ENCODE data around the gene ARHGAP25. TPM values are rescaled to one million over a fixed set of nuclear protein-coding genes. Genes with fewer than 3 reads are reported as not detected.
A peak's percentile ranks its signal among the peaks of the same experiment; 100 is the strongest.

Gene ARHGAP25
- total and polyA plus RNA-seq, 10 of the 15 experiments (the other 5 are each of a cell fraction or from before 2014, with no cell fraction given) = 0.15 to 1.0 (median 0.46) TPM

- TF ChIP-seq PAX5 (IDR thresholded peaks at IDR 0.05; ENCODE audit: borderline replicate concordance, low read depth, low read length) (peak; percentile 79; the same call in 1 of the 2 replicates), ZNF274 (IDR thresholded peaks at IDR 0.05; ENCODE audit: insufficient read depth, insufficient read length) (no peak), TBL1XR1 (IDR thresholded peaks at IDR 0.05; ENCODE audit: low read depth, low read length) (no peak; the same call in 1 of the 2 replicates), ETV6 (conservative IDR thresholded peaks at IDR 0.05 in 1 of 2, IDR thresholded peaks at IDR 0.05 in 1 of 2; ENCODE audit: borderline replicate concordance in 1 of 2, low read depth in 1 of 2) (peak in 1 of 2 experiments; percentile 62; a peak in 2 of 4 replicates), BCL11A (IDR thresholded peaks at IDR 0.05; ENCODE audit: low read depth, low read length) (no peak), ZNF384 (IDR thresholded peaks at IDR 0.05; ENCODE audit: borderline replicate concordance, low read depth, low read length) (no peak), CREB1 (IDR thresholded peaks at IDR 0.05; ENCODE audit: low read depth) (peak; percentile 28; the same call in 1 of the 2 replicates), MYB (IDR thresholded peaks at IDR 0.05; ENCODE audit: borderline replicate concordance, low read depth, low read length) (no peak), GABPA (IDR thresholded peaks at IDR 0.05; ENCODE audit: low read depth) (0 out of 2 replicates have a peak, but pooled peaks have one; percentile 15), PBX3 (IDR thresholded peaks at IDR 0.05; ENCODE audit: insufficient replicate concordance, low read depth, low read length) (peak; percentile 63), IKZF2 (IDR thresholded peaks at IDR 0.05) (peak; percentile 12 to 28; a peak in 1 of 4 replicates), EP300 (IDR thresholded peaks at IDR 0.05; ENCODE audit: borderline replicate concordance in 1 of 2, control insufficient read depth in 1 of 2, low read depth in 2 of 2, low read length in 2 of 2) (peak in 1 of 2 experiments; percentile 8; a peak in 1 of 4 replicates), IKZF1 (conservative IDR thresholded peaks at IDR 0.05) (no peak), RUNX3 (IDR thresholded peaks at IDR 0.05; ENCODE audit: low read length) (peak; percentile 86), CREM (IDR thresholded peaks at IDR 0.05; ENCODE audit: low read depth) (peak; percentile 26; the same call in 1 of the 2 replicates), TCF12 (IDR thresholded peaks at IDR 0.05; ENCODE audit: low read depth, low read length) (peak; percentile 79), NFXL1 (IDR thresholded peaks at IDR 0.05; ENCODE audit: borderline replicate concordance) (no peak)
Observed at GRCh38 chr2:68726608-68727367, 7.8 kb upstream of the ARHGAP25 start (continued).

Data from GM12878 (cell line).